GM12878 (cell line): ENCODE measurements around the gene FBXL17.

Experiments
- CTCF ChIP-seq, 3 experiments: IDR thresholded peaks in 2 of 3; conservative IDR thresholded peaks in 1 of 3; 2 replicates each; pipeline ENCODE4 v1.5.1; 2011; ENCODE audit warnings: low read depth in 3 of 3, low read length in 3 of 3, mild to moderate bottlenecking in 3 of 3, control low read depth in 2 of 3, moderate library complexity in 2 of 3, inconsistent platforms in 1 of 3, mixed read lengths in 1 of 3; ENCODE audit not compliant: control insufficient read depth in 2 of 3, insufficient read depth in 1 of 3; ENCODE audit errors: extremely low read depth in 1 of 3
- EZH2 ChIP-seq: IDR thresholded peaks from 2 replicates; pipeline ENCODE4 v1.6.1; 2012; ENCODE audit warnings: low read depth, mild to moderate bottlenecking, control low read depth, inconsistent platforms, low read length, borderline replicate concordance; ENCODE audit not compliant: control insufficient read depth
- FOXM1 ChIP-seq: IDR thresholded peaks from 2 replicates; pipeline ENCODE4 v1.6.1; 2012; ENCODE audit warnings: low read depth, mild to moderate bottlenecking, inconsistent platforms, low read length, moderate library complexity
- ZNF384 ChIP-seq: IDR thresholded peaks from 2 replicates; pipeline ENCODE4 v1.6.1; 2012; ENCODE audit warnings: low read depth, mild to moderate bottlenecking, low read length, improper control_type of control experiment, borderline replicate concordance

DNA sequence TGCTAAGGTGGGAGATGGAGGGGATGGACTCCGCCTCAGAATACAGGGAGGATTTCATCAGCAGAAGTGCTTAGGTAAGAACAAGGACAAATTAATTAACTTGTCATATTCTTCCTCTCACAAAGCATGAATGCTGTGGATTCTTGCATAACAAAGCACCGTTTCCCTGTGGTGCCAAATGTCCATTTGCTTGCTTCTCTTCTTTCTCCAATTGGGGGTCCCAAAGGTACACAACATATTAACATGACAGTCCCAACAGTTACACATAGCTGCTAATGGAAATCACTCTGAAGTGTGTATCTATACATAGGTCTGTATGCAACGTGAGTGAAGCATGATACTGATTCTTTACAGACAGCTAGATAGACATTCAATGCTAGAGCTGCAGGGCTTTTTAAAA, 564.5 kb downstream of the FBXL17 start:
- TF ChIP-seq FOXM1: no peak
- TF ChIP-seq CTCF (IDR thresholded peaks at IDR 0.05 in 2 of 3, conservative IDR thresholded peaks at IDR 0.05 in 1 of 3; ENCODE audit: control insufficient read depth in 2 of 3, extremely low read depth in 1 of 3, insufficient read depth in 1 of 3, low read depth in 3 of 3, low read length in 3 of 3): no peak
- TF ChIP-seq ZNF384: no peak
- TF ChIP-seq EZH2: no peak
